ENCODE results near the gene CEACAM18.

Gene CEACAM18

GRCh38 chr19:51448011-51448410 lies 30.3 kb upstream of the CEACAM18 start:
- no peak for ATAC-seq (ENCODE audit: low read depth)
- TF ChIP-seq CTCF (IDR thresholded peaks at IDR 0.05; ENCODE audit: poor library complexity, severe bottlenecking) = no peak
- H3K27ac ChIP-seq (ENCODE audit: poor library complexity, severe bottlenecking) = no peak overlapping the region
- DNase-seq (ENCODE audit: low spot score) = no peak
- H3K27me3 ChIP-seq (ENCODE audit: insufficient read depth, poor library complexity, severe bottlenecking) = no peaks in the 10 kb centered on the region
- H3K4me3 ChIP-seq (ENCODE audit: severe bottlenecking) = no peak overlapping the region
- H3K9me3 ChIP-seq (ENCODE audit: severe bottlenecking) = no peaks in the 10 kb centered on the region
- H3K4me1 ChIP-seq (ENCODE audit: insufficient read depth, poor library complexity, severe bottlenecking) = no peaks in the 10 kb centered on the region
- H3K36me3 ChIP-seq (ENCODE audit: low read depth) = no peaks in the 10 kb centered on the region

DNA sequence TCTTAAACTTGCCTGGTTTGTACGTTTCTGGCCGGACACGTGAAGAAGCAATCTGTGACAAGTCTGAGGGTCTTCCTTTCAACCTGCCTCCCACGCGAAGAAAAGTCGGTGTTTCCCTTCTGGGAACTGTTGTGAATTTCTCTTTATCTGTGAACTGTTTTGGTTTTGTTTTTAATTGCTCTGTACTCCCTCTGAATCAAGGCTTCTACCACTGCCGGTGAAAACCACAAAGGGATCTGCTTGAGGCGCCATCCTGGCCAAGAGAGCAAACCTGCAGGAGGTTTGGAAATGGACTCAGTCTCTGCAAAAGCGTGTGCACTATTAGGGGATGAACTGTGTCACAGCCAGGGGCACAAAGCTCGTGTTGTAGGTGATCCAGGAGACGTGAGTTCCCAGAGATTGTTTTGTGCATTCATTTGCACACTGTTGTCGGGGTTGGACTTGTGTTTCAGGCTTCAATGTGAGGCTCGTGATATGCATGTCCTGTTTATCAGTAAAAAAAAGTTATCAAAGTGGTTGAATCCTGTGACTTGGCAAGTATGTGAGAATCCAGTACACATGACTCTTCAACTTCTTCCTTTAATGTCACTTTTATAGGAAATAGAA lies 29.8 kb upstream of the CEACAM18 start:
- H3K27me3 ChIP-seq (ENCODE audit: insufficient read depth, poor library complexity, severe bottlenecking) = no peaks in the 10 kb centered on the region
- H3K36me3 ChIP-seq (ENCODE audit: low read depth) = no peaks in the 10 kb centered on the region
- H3K4me3 ChIP-seq (ENCODE audit: severe bottlenecking) = no peak overlapping the region
- TF ChIP-seq CTCF (IDR thresholded peaks at IDR 0.05; ENCODE audit: poor library complexity, severe bottlenecking) = no peak
- H3K9me3 ChIP-seq (ENCODE audit: severe bottlenecking) = no peaks in the 10 kb centered on the region
- no peak overlapping the region for H3K27ac ChIP-seq (ENCODE audit: poor library complexity, severe bottlenecking)
- DNase-seq (ENCODE audit: low spot score) = no peak
- no peaks in the 10 kb centered on the region for H3K4me1 ChIP-seq (ENCODE audit: insufficient read depth, poor library complexity, severe bottlenecking)
- ATAC-seq (ENCODE audit: low read depth) = no peak

DNA sequence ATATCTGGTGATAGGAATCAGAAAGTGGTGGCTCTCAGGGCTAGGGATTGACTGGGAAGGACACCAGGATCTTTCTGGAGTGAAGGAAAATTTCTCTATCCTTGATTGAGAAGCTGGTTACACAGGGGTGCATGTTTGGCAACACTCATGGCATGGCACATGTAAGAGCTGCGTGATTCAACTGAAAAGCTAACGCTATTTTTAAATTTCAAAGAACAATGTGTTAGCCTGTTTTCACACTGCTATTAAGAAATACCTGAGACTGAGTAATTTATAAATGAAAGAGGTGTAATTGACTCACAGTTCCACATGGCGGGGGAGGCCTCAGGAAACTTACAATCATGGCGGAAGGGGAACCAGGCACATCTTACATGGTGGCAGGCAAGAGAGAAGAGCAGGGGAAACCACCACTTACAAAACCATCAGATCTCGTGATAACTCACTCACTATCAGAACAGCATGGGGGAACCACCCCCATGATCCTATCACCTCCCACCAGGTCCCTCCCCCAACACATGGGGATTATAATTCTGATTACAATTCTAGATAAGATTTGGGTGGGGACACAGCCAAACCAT lies 27.5 kb upstream of the CEACAM18 start:
- Histone ChIP-seq H3K27me3 (ENCODE audit: insufficient read depth, poor library complexity, severe bottlenecking) (no peaks in the 10 kb centered on the region), H3K4me1 (ENCODE audit: insufficient read depth, poor library complexity, severe bottlenecking) (no peaks in the 10 kb centered on the region), H3K9me3 (ENCODE audit: severe bottlenecking) (no peaks in the 10 kb centered on the region), H3K4me3 (ENCODE audit: severe bottlenecking) (no peak overlapping the region), H3K36me3 (ENCODE audit: low read depth) (no peaks in the 10 kb centered on the region), H3K27ac (ENCODE audit: poor library complexity, severe bottlenecking) (no peak overlapping the region)
- DNase-seq (ENCODE audit: low spot score) (no peak), ATAC-seq (ENCODE audit: low read depth) (no peak)
- no peak for TF ChIP-seq CTCF (IDR thresholded peaks at IDR 0.05; ENCODE audit: poor library complexity, severe bottlenecking)

GRCh38 chr19:51456541-51457290 lies 21.6 kb upstream of the CEACAM18 start:
- DNase-seq (ENCODE audit: low spot score) (no peak), ATAC-seq (ENCODE audit: low read depth) (no peak)
- Histone ChIP-seq H3K9me3 (ENCODE audit: severe bottlenecking) (no peaks in the 10 kb centered on the region), H3K27me3 (ENCODE audit: insufficient read depth, poor library complexity, severe bottlenecking) (no peaks in the 10 kb centered on the region), H3K36me3 (ENCODE audit: low read depth) (no peaks in the 10 kb centered on the region), H3K27ac (ENCODE audit: poor library complexity, severe bottlenecking) (no peak overlapping the region), H3K4me3 (ENCODE audit: severe bottlenecking) (no peak overlapping the region), H3K4me1 (ENCODE audit: insufficient read depth, poor library complexity, severe bottlenecking) (no peaks in the 10 kb centered on the region)
- no peak for TF ChIP-seq CTCF (IDR thresholded peaks at IDR 0.05; ENCODE audit: poor library complexity, severe bottlenecking)

Data from RWPE2 (cell line).